Measurements from ENCODE around the gene BBOX1. TPM values are rescaled to one million over a fixed set of nuclear protein-coding genes. Genes with fewer than 3 reads are reported as not detected.
"Not testable (repeated sequence)": the region's sequence is repeated elsewhere in the genome, so short reads cannot be mapped to it uniquely, and the experiment has no call there.

BBOX1 gene
- total RNA-seq, 1 donor, result not detected

DNA sequence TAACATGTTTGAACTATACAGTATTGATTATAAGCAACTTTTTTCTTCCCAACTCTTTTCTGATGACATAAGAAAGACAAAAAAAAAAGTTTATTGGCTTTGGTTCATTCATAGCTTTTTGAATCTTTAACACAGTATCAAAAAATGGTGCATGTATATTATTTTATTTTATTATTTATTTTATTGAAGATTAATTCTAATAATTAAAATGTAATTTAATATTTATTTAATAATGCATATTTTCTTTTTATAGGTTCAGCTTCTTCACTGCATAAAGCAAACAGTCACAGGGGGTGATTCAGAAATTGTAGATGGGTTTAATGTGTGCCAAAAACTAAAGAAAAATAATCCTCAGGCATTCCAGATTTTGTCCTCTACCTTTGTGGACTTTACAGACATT is 78.8 kb downstream of the BBOX1 start:
- DNase-seq (ENCODE audit: low read depth in 2 of 3, low spot score in 2 of 3), result no peak

GRCh38 chr11:27120211-27120610 is 79.6 kb downstream of the BBOX1 start:
- DNase-seq (ENCODE audit: low read depth in 2 of 3, low spot score in 2 of 3), result no peak

DNA sequence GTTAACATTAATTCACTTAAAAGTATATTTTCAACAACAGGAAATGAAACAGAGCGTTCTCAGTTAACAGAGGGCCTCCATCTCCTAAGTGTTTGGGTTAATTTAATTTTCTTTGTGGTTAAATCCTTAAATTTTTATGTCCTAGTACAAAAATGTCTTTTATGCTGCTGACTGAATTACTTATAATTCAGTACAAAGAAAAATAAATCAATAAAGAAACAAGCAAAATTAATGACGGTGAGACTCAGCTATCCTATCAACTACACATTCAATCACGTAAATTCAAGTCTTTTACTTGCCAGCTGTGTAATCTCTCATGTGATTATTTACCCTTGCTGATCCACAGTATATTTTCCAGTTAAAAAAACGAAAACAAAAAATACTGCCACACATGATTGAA is 81.4 kb downstream of the BBOX1 start:
- no peak for DNase-seq (ENCODE audit: low read depth in 2 of 3, low spot score in 2 of 3)

DNA sequence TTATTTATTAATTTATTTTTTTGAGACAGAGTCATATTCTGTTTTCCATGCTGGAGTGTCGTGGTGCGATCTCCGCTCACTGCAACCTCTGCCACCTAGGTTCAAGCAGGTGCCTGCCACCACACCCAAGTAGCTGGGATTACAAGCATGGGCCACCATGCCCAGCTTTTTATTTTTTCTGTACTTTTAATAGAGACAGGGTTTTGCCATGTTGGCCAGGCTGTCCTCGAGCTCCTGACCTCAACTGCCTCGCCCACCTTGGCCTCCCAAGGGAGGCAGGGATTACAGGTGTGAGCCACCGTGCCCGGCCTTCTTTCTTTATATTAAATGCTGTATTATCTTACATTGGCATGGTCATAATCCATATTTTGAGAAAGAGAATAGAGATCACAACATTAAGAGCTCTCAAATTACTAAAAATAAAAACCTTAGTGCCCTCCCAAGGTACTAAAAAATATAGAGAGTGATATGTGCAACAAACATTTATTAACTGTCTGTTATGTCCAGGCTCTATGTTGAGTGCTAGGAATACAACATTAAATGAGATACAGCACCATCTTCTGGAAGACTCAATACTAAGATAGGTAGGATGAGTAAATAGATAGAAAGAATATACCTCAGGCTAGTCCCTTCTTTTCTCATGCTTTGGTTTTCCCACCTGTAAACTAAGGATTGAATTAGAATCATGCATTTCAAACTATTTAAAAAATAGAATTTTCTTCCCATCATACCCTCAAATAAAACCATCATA is 84.1 kb downstream of the BBOX1 start:
- DNase-seq (ENCODE audit: low read depth in 2 of 3, low spot score in 2 of 3), result no peak

GRCh38 chr11:27129686-27130085 is 89.1 kb downstream of the BBOX1 start:
- no peak for DNase-seq (ENCODE audit: low read depth in 2 of 3, low spot score in 2 of 3)

DNA sequence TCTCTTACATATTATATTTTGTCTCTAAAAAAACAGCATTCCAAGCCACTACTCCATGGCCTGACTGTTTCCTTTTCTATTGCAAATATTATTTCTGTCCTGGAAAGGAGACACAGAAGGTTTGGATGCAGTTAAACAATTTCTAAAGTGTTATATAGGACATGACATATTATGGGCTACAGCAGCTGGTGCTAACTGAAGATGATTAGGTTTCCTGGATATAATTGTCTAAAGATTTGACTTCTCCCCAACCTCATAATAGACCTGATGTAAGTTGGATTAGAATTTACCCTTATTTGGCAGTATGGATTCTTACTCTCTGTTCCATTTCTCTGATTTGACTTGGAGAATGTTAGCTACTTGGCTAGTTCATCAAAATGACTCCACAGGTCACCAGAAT is 90.2 kb downstream of the BBOX1 start:
- DNase-seq (ENCODE audit: low read depth in 2 of 3, low spot score in 2 of 3), result no peak

DNA sequence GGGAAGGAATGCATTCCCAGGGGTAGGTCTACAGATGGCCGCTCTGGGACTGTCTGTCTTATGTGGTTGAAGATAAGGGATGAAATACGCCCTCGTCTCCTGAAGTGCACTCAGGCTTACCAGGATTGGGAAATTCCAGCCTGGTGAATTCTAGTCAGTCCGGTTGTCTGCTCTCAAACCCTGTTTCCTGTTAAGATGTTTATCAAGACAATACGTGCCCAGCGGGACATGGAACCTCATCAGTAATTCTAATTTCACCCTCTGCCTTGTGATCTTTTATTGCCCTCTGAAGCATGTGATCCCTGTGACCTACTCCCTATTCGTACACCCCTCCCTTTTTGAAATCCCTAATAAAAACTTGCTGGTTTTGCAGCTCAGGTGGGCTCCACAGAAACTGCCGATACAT is 95.3 kb downstream of the BBOX1 start:
- not testable (repeated sequence) for DNase-seq (ENCODE audit: low read depth in 2 of 3, low spot score in 2 of 3)

- DNase-seq (ENCODE audit: low read depth in 2 of 3, low spot score in 2 of 3), result no peak
These were observed 98.1 kb downstream of the BBOX1 start for GRCh38 chr11:27138716-27139115.

- DNase-seq (ENCODE audit: low read depth in 2 of 3, low spot score in 2 of 3), result no peak
These were observed 99.2 kb downstream of the BBOX1 start for GRCh38 chr11:27139742-27140367.

- DNase-seq (ENCODE audit: low read depth in 2 of 3, low spot score in 2 of 3), result no peak
These were observed 101.0 kb downstream of the BBOX1 start for GRCh38 chr11:27141576-27141975.

GRCh38 chr11:27147916-27148315 is 107.3 kb downstream of the BBOX1 start:
- DNase-seq (ENCODE audit: low read depth in 2 of 3, low spot score in 2 of 3), result no peak

DNA sequence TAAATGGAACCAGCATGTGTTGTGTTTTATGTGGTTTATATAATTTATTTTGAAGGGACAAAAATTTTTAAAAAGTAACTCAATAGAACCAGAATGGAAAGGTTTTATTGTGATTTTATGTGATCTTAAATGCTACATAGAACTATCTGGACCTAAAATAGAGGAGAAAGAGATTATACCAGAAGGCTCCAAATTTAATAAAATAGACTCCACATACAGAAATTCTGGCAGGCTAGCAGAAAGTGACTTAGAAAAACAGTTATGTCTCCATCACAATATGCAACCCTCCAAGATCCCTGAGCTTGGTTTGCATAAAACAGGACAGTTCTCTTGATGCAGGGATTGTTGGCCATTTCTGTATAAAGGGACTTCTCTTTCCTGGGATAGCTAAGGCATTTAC is 107.9 kb downstream of the BBOX1 start:
- no peak for DNase-seq (ENCODE audit: low read depth in 2 of 3, low spot score in 2 of 3)

DNA sequence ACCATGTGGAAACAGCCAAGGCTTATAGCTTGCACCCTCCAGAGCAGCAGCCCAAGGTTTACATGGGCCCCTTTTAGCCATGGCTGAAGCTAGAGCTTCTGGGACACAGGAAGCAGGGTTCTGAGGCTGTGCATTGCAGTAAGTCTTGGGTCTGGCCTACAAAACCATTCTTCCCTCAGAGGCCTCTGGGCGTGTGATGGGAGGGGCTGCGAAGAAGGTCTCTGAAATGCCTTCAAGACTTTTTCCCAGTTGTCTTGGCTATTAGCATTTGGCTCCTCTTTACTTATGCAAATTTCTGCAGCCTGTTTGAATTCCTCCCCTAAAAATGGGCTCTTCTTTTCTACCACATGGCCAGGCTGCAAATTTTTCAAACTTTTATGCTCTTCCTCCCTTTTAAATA is 109.5 kb downstream of the BBOX1 start:
- no peak for DNase-seq (ENCODE audit: low read depth in 2 of 3, low spot score in 2 of 3)

GRCh38 chr11:27153136-27153535 is 112.5 kb downstream of the BBOX1 start:
- no peak for DNase-seq (ENCODE audit: low read depth in 2 of 3, low spot score in 2 of 3)

GRCh38 chr11:27158456-27159334 is 118.1 kb downstream of the BBOX1 start:
- DNase-seq (ENCODE audit: low read depth in 2 of 3, low spot score in 2 of 3), result peak in 2 of 3 donors; percentile 40 to 55

- no peak for DNase-seq (ENCODE audit: low read depth in 2 of 3, low spot score in 2 of 3)
These were observed 118.7 kb downstream of the BBOX1 start for GRCh38 chr11:27159335-27159679.

GRCh38 chr11:27161071-27161470 is 120.5 kb downstream of the BBOX1 start:
- no peak for DNase-seq (ENCODE audit: low read depth in 2 of 3, low spot score in 2 of 3)

- DNase-seq (ENCODE audit: low read depth in 2 of 3, low spot score in 2 of 3), result no peak
These were observed 121.6 kb downstream of the BBOX1 start for GRCh38 chr11:27162237-27162636.

DNA sequence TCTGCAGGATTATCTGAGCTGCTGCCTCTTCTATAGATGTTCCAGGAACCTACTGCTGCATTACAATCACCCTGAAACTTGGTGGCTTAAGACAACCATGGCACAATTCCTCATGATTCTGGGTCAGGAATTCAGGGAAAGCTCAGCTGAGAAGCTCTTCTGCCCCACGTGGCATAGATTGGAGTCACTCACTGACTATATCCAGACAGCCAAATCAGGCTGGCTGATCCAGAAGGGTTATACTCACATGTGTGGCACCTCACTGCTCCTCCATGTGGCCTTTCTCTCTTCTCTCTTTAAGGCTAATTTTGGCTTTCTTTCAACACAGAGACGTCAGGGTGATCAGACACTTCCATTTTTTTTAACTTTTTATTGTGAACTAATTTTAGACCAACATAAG is 125.5 kb downstream of the BBOX1 start:
- DNase-seq (ENCODE audit: low read depth in 2 of 3, low spot score in 2 of 3), result no peak

DNA sequence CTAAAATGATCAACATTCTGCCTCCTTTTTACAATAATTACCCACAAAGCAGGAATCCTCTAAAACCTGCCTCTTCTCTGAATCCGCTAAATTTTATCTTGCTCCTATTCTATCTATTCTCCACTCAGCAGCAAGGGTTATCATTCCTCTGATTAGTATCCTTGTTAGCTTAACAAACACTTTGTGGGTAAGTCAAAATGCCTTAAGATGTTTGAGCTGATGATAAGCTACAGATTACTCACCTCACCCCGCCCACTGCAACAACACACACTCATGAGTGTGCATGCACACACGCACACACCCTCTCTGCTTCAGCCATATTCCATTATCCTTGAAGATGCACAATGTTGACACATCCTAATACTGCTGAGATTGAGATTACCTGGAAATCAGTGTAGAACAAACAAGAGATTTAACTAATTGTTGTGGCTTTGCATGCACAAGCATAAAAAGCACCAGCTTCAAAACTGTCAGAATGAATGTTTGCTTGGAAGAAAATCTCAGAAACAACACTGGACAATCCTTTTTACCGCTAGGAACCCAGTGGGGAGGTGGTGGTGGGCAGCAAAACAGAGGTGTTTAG is 130.9 kb downstream of the BBOX1 start:
- DNase-seq (ENCODE audit: low read depth in 2 of 3, low spot score in 2 of 3), result no peak

DNA sequence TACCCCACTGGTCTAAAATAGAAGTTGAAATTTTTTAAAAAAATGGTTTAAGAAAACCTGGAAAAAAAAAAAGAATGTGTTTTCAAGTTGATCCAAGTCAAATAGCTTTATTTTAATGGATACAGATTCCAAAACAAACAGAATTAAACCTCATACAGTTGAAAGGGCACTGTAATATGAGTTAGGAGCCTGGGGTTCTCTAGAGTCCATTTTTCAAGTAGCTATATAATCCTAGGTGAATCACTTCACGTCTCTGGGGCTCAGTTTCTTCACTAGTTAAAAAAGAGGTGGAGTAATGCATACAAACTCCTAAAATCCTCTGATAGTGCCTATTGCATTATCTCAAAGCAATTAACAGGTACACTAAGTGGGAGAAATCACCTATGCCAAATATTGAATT is 132.9 kb downstream of the BBOX1 start:
- DNase-seq (ENCODE audit: low read depth in 2 of 3, low spot score in 2 of 3), result no peak
